NCI-H82 treated with DMSO at 0.1 percent for 48 hours (cell line): ENCODE results near the gene NRG3.
"Not testable (repeated sequence)": the region's sequence is repeated elsewhere in the genome, so short reads cannot be mapped to it uniquely, and the experiment has no call there.

Experiments used
- DNase-seq: peaks from one replicate; lab custom pipeline; 2025; ENCODE audit not compliant: unreplicated experiment; lab: John Stamatoyannopoulos, UW

Gene NRG3

GRCh38 chr10:81953420-81953819 is 78.4 kb downstream of the NRG3 start:
- no peak for DNase-seq

- DNase-seq, result no peak
These were observed 83.0 kb downstream of the NRG3 start for GRCh38 chr10:81957976-81958375.

- no peak for DNase-seq
These were observed 84.0 kb downstream of the NRG3 start for GRCh38 chr10:81959016-81959415.

DNA sequence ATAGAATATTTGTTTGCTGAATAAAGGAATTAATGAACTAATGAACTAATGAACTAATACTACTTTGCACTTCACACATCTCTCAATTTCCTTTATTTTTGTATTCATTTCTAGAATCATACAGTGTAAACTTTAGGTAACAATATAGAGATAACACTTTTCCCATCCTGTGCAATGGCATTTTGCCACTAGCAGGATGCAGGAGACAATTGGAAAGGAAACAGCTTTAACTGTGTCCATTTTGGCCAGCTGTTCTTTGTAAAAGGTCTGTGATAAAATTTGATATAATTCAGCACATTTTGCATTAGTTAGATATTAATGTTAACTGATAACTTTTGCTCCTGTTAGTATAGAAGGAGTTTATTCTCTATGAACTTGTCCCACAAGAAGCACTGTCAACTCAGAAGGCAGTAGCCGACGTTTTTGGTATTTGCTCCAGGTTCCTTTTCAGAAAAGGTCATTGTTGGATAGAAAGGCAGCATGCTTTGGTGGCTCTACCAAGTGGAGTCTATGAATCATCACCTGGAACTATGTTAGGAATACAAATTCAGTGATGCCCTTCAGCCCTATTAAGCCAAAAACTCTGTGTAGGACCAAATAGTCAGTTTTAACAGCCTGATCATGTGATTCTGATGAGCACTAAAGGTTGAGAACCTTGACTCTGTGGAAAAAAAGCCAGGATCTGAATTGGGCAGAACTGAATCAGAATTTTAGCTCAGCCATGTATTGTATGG is 86.6 kb downstream of the NRG3 start:
- no peak for DNase-seq

DNA sequence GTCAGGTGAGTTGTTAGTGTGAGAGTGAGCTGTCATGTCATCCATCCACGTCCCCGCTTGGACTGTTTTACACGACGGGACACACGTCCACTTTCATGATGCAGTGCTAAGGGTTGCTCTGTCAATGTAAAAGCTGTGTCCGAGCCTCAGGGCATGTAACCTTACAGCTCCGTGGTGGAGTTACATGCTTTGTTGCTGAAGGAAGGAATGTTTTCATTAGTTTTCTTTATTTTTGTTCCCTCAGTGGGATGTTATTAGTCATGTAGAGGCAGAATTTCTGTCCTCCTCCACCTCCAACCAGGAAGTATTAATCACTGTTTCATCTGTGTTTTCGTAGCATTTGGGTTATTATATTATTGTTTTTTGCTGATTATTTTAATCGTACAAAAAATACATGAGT is 88.6 kb downstream of the NRG3 start:
- no peak for DNase-seq

DNA sequence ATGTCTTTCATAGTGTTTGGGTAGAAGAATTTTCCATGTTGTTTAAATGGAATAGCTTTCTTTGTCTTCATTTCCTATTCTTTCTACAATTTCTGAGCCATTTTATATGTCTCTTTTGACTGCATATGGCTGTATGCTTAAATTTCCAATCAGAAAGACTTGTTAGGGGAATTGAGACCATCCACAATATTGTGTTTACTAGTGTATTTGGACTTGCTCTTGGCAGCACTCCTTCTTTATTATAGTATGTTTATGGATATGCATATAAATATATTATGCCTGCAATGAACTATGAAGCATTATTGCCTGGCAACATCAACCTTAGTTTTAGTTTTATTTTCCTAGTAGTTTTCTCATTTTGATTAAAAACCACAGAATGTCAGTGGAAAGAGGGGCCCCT is 92.7 kb downstream of the NRG3 start:
- DNase-seq, result no peak

DNA sequence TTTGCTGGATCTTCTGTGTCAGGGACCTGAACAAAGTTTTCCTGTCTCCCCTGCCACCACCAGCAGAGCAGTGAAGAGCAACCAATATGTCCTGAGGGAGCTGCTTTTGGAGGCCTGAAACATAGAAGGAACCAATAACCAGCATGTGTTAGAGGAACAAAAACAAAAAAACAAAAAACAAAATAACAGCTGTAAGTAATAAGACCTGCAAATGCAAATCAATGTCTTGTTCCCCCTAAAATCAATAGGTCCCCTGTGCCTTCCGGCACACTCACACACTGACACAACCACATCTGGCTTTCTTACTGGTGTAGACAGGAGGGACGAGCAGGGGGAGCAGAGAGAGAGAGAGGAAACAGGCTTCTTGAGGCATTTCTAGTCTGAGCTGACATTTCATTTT is 94.1 kb downstream of the NRG3 start:
- no peak for DNase-seq

DNA sequence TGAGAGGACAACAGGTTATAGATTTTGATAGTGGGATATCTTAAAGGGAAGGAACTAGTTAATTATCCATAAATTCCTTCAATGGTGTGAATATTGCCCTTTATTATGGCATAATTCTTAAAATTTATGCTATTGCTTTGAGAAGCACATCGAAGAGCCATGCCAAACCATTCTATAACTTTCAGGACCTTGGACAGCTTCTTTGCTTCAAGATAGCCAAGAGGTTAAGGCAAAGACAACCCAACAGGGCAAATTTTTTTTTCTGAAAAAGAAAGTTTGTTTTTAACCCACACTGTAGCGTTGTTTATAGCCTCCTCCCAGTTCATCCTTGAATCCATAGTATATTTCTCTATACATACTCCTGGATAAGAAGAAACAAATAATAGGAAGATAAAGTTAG is 103.2 kb downstream of the NRG3 start:
- DNase-seq, result no peak

DNA sequence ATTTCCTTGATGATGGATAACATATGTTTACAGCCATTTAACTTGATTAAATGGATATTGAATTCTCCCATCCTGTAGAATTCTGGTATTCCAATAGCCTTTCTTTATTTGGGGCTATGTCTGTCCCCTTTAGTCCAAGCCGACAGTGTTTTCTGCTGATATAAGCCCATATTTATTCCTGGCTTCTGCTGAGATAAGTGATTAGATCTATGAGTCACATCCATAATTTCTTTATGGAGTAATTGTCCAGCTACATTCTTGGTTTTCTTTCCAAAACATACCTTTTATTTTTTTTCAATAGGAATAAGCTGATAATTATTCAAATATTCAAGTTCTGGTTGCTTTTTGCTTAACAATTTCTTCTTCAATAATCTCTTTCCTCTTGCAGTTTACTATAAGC is 106.7 kb downstream of the NRG3 start:
- DNase-seq, result no peak

DNA sequence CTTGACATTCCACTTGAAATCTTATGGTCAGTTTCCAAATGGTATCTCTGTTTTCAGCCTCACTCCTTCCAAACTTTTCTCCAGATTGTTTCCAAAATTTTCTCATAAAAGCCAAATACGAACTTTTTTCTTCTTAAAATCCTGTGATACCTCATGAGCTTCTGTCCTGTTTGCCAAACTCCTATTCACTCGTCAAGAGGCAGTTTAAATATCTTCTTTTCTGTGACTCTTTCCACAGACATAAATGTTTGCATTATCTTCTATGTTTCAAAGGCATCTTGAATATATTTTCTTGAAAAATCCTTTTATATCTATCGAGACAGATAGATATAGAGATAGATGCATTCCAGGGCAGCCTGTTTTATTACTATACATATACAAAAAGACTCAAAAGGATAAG is 109.4 kb downstream of the NRG3 start:
- DNase-seq, result no peak

GRCh38 chr10:81995254-81995653 is 120.3 kb downstream of the NRG3 start:
- no peak for DNase-seq

DNA sequence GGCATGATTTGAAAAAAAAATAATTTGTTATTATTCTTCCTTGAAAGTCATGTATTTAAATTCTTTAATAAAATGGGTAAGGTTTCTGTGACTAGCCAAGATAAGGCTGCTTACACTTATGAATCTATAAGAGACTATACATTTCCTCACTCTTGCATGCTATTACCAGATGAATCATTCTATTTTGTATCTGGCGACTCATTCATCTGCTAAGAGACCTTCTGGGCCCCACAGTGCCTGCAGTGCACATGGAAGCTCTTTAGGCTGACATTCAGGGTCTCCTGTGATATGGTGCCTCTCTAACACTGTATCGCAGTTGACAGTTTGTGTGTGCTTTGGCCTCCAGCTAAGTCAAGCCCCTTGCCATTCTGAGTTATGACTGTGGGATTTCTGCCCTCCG is 121.9 kb downstream of the NRG3 start:
- no peak for DNase-seq

GRCh38 chr10:82020999-82021398 is 146.0 kb downstream of the NRG3 start:
- no peak for DNase-seq

GRCh38 chr10:82027711-82028110 is 152.7 kb downstream of the NRG3 start:
- no peak for DNase-seq

DNA sequence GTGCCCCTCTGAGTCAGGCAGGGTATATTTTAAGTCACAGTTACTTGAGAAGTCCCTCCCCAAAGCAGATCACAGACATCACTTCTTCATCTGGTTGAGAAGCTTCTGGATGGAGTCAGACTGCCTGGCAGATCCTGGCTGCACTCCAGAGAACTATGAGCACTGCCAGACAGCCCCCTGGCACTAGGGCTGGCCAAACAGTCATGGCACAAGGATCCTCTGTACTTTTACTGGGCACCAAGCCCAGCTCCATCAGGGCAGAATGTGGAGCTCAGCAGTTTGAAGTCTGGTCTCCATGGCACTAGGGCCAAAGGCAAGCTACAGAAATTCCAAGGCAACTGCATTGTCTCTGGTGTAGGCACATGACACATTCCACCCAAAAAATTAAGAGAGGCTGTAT is 162.1 kb downstream of the NRG3 start:
- DNase-seq, result no peak

GRCh38 chr10:82038587-82038986 is 163.6 kb downstream of the NRG3 start:
- DNase-seq, result no peak

- DNase-seq, result no peak
These were observed 165.3 kb downstream of the NRG3 start for GRCh38 chr10:82040336-82040735.

GRCh38 chr10:82041018-82041417 is 166.0 kb downstream of the NRG3 start:
- no peak for DNase-seq

- no peak for DNase-seq
These were observed 181.4 kb downstream of the NRG3 start for GRCh38 chr10:82056391-82056790.

- DNase-seq, result not testable (repeated sequence)
These were observed 192.2 kb downstream of the NRG3 start for GRCh38 chr10:82067192-82067591.

DNA sequence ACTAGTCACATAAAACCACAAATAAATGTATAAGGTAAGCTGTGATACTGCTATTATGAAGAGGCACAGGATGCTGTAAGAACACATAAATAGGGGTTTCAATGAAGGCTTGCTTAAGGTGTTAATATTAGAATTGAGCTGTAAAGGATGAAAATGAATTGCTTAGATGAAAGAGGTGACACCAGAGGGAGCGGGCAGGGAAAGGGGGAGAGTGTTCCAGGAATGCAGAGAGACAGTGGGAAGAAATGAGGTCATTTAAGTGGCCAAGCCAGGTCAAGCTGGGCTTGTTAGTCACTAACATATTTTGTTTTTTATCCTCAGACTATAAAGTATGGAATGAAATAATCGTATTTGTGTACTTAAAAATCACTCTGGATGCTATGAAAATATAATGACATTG is 193.5 kb downstream of the NRG3 start:
- no peak for DNase-seq

- DNase-seq, result no peak
These were observed 196.2 kb downstream of the NRG3 start for GRCh38 chr10:82071231-82071630.

- DNase-seq, result no peak
These were observed 197.1 kb downstream of the NRG3 start for GRCh38 chr10:82072124-82072523.
